MCF 10A (cell line): ENCODE data around the gene KIF9. TPM values are rescaled to one million over a fixed set of nuclear protein-coding genes. Genes with fewer than 3 reads are reported as not detected.
"Not testable (repeated sequence)": the region's sequence is repeated elsewhere in the genome, so short reads cannot be mapped to it uniquely, and the experiment has no call there.

ENCODE experiments used
- BruUV-seq: library from RNA; stranded (reverse); fragments of 400-500 nt; replicated peaks from 2 replicates; lab custom pipeline; 2021; lab: Mats Ljungman, UMichigan
- CTCF ChIA-PET: fragments of 300-600 bp; sonication (Branson Sonifier 250); formaldehyde crosslinking; extraction: SDS; loops from one replicate; lab custom pipeline; 2021; ENCODE audit warnings: antibody characterized with exemption, inconsistent platforms; lab: Yijun Ruan, JAX
- POLR2A ChIA-PET: fragments of 300-600, 350-650 bp; sonication (Branson Sonifier 250); formaldehyde crosslinking; extraction: SDS; loops from one replicate; lab custom pipeline; 2020; ENCODE audit warnings: antibody characterized with exemption, inconsistent platforms; lab: Yijun Ruan, JAX
- DNase-seq: peaks from one replicate; pipeline ENCODE4 v3.0.0-alpha.2; 2018; ENCODE audit not compliant: unreplicated experiment
- H3K27ac Mint-ChIP-seq: one replicate; pipeline ENCODE4 v1.8.0; 2022; ENCODE audit warnings: mild to moderate bottlenecking, low read depth, mixed read lengths; ENCODE audit not compliant: unreplicated experiment
- H3K27me3 Mint-ChIP-seq: one replicate; pipeline ENCODE4 v1.8.0; 2022; ENCODE audit warnings: mixed read lengths; ENCODE audit not compliant: insufficient read depth, unreplicated experiment
- H3K36me3 Mint-ChIP-seq: one replicate; pipeline ENCODE4 v1.8.0; 2022; ENCODE audit warnings: mild to moderate bottlenecking, moderate library complexity, mixed read lengths; ENCODE audit not compliant: insufficient read depth, unreplicated experiment
- H3K4me1 Mint-ChIP-seq: one replicate; pipeline ENCODE4 v1.8.0; 2022; ENCODE audit warnings: mixed read lengths; ENCODE audit not compliant: insufficient read depth, unreplicated experiment
- H3K4me3 Mint-ChIP-seq: one replicate; pipeline ENCODE4 v1.8.0; 2022; ENCODE audit warnings: mild to moderate bottlenecking, moderate library complexity, mixed read lengths; ENCODE audit not compliant: unreplicated experiment
- H3K9me3 Mint-ChIP-seq: one replicate; pipeline ENCODE4 v1.8.0; 2022; ENCODE audit warnings: mixed read lengths; ENCODE audit not compliant: unreplicated experiment
- intact Hi-C: fragments of 100-400 bp; cut with micrococcal nuclease; formaldehyde crosslinking; loops from 2 replicates; pipeline ENCODE4 v1.14.1; 2022
- total RNA-seq: library from RNA; stranded (reverse); gene quantifications from 2 replicates; pipeline ENCODE4 v1.2.3, GENCODE V29; 2022
- TF ChIP-seq, protein P1 (sequence below): fragments of 200-600 bp; IDR thresholded peaks from one replicate; pipeline ENCODE4 v1.8.0; 2022; ENCODE audit warnings: antibody characterized with exemption, mild to moderate bottlenecking; ENCODE audit not compliant: unreplicated experiment

The KIF9 gene
- total RNA-seq, 1 experiment from 2014 or later = 9.5 TPM

GRCh38 chr3:47193871-47194859, 88.4 kb downstream of the KIF9 start:
- H3K27ac Mint-ChIP-seq = no peak overlapping the region
- DNase-seq = peak; percentile 52
- H3K27me3 Mint-ChIP-seq = no peaks in the 10 kb centered on the region
- no TSS peak for BruUV-seq
- H3K36me3 Mint-ChIP-seq = no peaks in the 10 kb centered on the region
- H3K9me3 Mint-ChIP-seq = no peaks in the 10 kb centered on the region
- no peak overlapping the region for H3K4me3 Mint-ChIP-seq
- intact Hi-C loops = no loop called here
- ChIA-PET CTCF (interaction anchor here (0.6 to 0.7 kb wide), 2 partner anchors 25 to 98 kb away, joined by 4 to 5 read pairs; no protein-coding TSS in a partner anchor), POLR2A (interaction anchor here (0.6 to 0.9 kb wide), 3 partner anchors 25 to 285 kb away, joined by 3 to 5 read pairs (median 3); no protein-coding TSS in a partner anchor)
- H3K4me1 Mint-ChIP-seq = peaks cover 5% of the 10 kb centered on the region
- TF ChIP-seq, protein P1, sequence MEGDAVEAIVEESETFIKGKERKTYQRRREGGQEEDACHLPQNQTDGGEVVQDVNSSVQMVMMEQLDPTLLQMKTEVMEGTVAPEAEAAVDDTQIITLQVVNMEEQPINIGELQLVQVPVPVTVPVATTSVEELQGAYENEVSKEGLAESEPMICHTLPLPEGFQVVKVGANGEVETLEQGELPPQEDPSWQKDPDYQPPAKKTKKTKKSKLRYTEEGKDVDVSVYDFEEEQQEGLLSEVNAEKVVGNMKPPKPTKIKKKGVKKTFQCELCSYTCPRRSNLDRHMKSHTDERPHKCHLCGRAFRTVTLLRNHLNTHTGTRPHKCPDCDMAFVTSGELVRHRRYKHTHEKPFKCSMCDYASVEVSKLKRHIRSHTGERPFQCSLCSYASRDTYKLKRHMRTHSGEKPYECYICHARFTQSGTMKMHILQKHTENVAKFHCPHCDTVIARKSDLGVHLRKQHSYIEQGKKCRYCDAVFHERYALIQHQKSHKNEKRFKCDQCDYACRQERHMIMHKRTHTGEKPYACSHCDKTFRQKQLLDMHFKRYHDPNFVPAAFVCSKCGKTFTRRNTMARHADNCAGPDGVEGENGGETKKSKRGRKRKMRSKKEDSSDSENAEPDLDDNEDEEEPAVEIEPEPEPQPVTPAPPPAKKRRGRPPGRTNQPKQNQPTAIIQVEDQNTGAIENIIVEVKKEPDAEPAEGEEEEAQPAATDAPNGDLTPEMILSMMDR = no peak

GRCh38 chr3:47186285-47186684, 96.3 kb downstream of the KIF9 start:
- Mint-ChIP-seq H3K27ac (no peak overlapping the region), H3K9me3 (no peaks in the 10 kb centered on the region), H3K27me3 (no peaks in the 10 kb centered on the region), H3K4me3 (no peak overlapping the region), H3K4me1 (no peaks in the 10 kb centered on the region), H3K36me3 (peaks cover 7% of the 10 kb centered on the region)
- DNase-seq = no peak
- ChIA-PET CTCF (no interaction called here), POLR2A (no interaction called here)
- BruUV-seq = no TSS peak
- TF ChIP-seq, protein P1 = no peak
- intact Hi-C loops = no loop called here

DNA sequence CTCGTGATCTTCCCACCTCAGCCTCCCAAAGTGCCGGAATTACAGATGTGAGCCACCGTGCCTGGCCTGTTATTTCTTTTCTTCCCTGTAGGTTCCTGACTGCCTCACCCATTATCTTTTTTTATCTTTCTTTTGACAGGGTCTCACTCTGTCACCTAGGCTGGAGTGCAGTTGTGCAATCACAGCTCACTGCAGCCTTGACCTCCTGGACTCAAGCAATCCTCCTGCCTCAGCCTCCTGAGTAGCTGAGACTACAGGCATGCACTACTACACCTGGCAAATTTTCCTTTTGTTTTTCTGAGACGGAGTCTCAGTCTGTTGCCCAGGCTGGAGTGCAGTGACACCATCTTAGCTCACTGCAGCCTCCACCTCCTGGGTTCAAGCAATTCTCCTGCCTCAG, 100.9 kb downstream of the KIF9 start:
- POLR2A ChIA-PET = not testable (repeated sequence)
- CTCF ChIA-PET = interaction anchor here (0.7 kb wide), 1 partner anchor 718 kb away, joined by 3 read pairs; no protein-coding TSS in a partner anchor

GRCh38 chr3:47180011-47180410, 102.6 kb downstream of the KIF9 start:
- H3K4me1 Mint-ChIP-seq, intact Hi-C loops, H3K9me3 Mint-ChIP-seq, H3K4me3 Mint-ChIP-seq, H3K27ac Mint-ChIP-seq, DNase-seq, POLR2A ChIA-PET, H3K27me3 Mint-ChIP-seq, BruUV-seq: not testable (repeated sequence)
- CTCF ChIA-PET = interaction anchor here (1.2 kb wide), 1 partner anchor 16 kb away, joined by 3 read pairs; the partner anchor contains the start of gene SETD2
- peaks cover 26% of the 10 kb centered on the region for H3K36me3 Mint-ChIP-seq

More for the DNA sequence above, 100.9 kb downstream of the KIF9 start:
- H3K9me3 Mint-ChIP-seq, H3K27ac Mint-ChIP-seq, H3K4me1 Mint-ChIP-seq, intact Hi-C loops, BruUV-seq, H3K4me3 Mint-ChIP-seq, H3K27me3 Mint-ChIP-seq, DNase-seq: not testable (repeated sequence)
- peaks cover 20% of the 10 kb centered on the region for H3K36me3 Mint-ChIP-seq

Other genes with a start within 250 kb of the KIF9 start
- gene SETD2, start 118.7 kb downstream of the KIF9 start, total RNA-seq = 35.8 and 38.0 TPM in 2 replicates
- 36.4 and 36.6 TPM in 2 replicates for gene KLHL18, start 145 bp upstream of the KIF9 start, total RNA-seq
- gene PTPN23, start 98.2 kb upstream of the KIF9 start, total RNA-seq = 44.5 and 46.9 TPM in 2 replicates
- gene SCAP, start 193.1 kb upstream of the KIF9 start, total RNA-seq = 84.3 and 87.8 TPM in 2 replicates
- gene ELP6, start 230.9 kb upstream of the KIF9 start, total RNA-seq = 32.5 and 33.5 TPM in 2 replicates